ENCODE data around the gene NRGN. TPM values are rescaled to one million over a fixed set of nuclear protein-coding genes. Genes with fewer than 3 reads are reported as not detected.
A peak's percentile ranks its signal among the peaks of the same experiment; 100 is the strongest.

The NRGN gene
- total RNA-seq, 4 donors from 2014 or later, result 0.66 to 2.4 (median 1.8) TPM

DNA sequence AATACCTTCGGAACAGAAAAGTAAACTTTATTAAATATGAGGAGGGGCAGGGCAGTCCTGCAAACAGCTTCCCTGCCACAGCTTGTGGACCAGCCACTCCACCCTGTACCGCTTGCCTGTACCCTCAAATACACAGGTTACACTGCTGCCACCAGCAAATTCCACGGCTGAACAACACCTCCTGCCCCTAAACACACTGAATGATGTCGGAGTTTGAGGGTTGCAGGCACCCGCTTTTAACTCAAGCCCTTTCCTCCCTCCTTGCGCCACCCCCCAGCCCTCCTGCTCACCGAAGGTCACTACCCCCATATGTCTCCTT lies 8.3 kb downstream of the NRGN start:
- H3K4me1 ChIP-seq, result peaks cover 0 to 36% (median 12%) of the 10 kb centered on the region in 3 donors
- whole genome bisulfite sequencing, 2 donors (ENCODE audit: low coverage in 1 of 2), result 54% methylated on average over 4 of the region's 7 CpGs; no CpG with 5 or more reads in 1 of the 2 donors
- no peak overlapping the region for H3K4me3 ChIP-seq
- no peaks in the 10 kb centered on the region for H3K9me3 ChIP-seq
- ATAC-seq, result no peak
- peaks cover 0 to 3% of the 10 kb centered on the region in 2 donors for H3K36me3 ChIP-seq
- peak overlapping the region in 3 of 4 donors; percentile 3 to 57 (median 45) for H3K27ac ChIP-seq
- H3K27me3 ChIP-seq, result peaks cover 100% of the 10 kb centered on the region
- no peak for TF ChIP-seq EP300 (IDR thresholded peaks at IDR 0.05)
- TF ChIP-seq, protein P1, sequence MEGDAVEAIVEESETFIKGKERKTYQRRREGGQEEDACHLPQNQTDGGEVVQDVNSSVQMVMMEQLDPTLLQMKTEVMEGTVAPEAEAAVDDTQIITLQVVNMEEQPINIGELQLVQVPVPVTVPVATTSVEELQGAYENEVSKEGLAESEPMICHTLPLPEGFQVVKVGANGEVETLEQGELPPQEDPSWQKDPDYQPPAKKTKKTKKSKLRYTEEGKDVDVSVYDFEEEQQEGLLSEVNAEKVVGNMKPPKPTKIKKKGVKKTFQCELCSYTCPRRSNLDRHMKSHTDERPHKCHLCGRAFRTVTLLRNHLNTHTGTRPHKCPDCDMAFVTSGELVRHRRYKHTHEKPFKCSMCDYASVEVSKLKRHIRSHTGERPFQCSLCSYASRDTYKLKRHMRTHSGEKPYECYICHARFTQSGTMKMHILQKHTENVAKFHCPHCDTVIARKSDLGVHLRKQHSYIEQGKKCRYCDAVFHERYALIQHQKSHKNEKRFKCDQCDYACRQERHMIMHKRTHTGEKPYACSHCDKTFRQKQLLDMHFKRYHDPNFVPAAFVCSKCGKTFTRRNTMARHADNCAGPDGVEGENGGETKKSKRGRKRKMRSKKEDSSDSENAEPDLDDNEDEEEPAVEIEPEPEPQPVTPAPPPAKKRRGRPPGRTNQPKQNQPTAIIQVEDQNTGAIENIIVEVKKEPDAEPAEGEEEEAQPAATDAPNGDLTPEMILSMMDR (IDR thresholded peaks at IDR 0.05), result no peak
- TF ChIP-seq POLR2AphosphoS5 (IDR thresholded peaks at IDR 0.05), result no peak
- TF ChIP-seq POLR2A (IDR thresholded peaks at IDR 0.05), result no peak

DNA sequence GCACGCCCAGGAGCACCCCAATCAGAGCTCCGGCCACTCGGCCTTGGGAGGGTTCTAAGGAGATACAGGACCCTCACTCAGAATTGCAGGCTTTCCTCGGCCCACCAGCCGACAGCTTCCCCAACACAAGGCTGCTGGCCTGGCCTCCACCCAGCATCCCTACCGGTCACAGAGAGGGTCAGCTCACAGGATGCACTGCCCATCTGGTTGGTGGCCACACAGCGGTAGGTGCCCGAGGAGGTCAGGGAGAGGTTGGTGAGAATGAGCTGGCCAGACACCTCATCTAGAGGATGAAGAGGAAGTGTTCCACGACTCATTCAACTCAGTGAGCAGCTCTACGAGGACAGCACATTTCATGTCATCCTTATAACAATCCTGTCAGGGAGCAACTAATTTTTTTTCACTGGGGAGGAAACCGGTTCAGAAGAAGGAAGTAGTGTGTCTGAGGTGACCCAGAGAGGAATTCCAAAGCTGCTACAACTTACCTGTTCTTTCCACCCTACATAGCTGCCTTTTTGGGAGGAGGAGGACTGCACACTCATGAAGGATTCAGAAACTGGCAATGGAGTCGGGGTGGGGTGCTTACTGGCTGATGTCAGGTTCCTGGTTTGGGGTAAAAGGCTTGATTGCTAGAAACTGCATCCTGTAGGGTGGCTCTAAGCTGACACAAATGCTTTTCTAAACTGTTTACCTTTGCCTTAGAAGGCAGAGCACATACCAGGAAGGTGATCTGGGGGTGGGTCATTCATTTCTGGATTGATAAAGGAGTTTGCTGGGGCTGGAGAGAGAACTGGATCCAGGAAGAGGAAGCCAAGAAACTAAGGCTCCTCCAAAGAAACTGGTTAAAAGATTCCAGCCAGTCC lies 9.0 kb downstream of the NRGN start:
- peaks cover 0 to 36% (median 12%) of the 10 kb centered on the region in 3 donors for H3K4me1 ChIP-seq
- H3K9me3 ChIP-seq, result no peaks in the 10 kb centered on the region
- no peak overlapping the region for H3K4me3 ChIP-seq
- H3K27ac ChIP-seq, result peak overlapping the region in 3 of 4 donors; percentile 43 to 57 (median 45)
- TF ChIP-seq POLR2AphosphoS5 (IDR thresholded peaks at IDR 0.05) (peak; percentile 21), EP300 (IDR thresholded peaks at IDR 0.05) (no peak), POLR2A (IDR thresholded peaks at IDR 0.05) (no peak)
- TF ChIP-seq, protein P1 (IDR thresholded peaks at IDR 0.05), result no peak
- peaks cover 0 to 3% of the 10 kb centered on the region in 2 donors for H3K36me3 ChIP-seq
- ATAC-seq, result peak; percentile 32
- WGBS, 2 donors (ENCODE audit: low coverage in 1 of 2), result 7 to 31% methylated on average over 4 of the region's 12 CpGs
- H3K27me3 ChIP-seq, result peaks cover 100% of the 10 kb centered on the region

DNA sequence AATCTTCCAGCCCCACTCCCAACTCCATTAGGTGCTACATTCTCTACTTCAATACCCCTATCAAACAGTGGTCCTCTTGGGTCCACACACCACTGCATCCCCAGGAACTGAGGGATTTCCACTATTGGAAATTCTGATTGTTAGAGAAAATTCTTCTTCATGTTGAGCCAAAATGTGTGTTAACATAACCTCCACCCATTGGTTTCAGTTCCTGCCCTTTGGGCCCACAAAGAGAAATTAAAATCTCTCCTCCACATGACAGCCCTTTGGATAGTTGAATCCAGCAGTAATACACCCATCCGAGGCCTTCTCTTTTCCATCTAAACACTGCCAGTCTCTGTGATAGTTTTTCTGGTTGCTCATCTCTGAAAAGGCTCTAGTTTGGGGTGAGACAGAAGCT lies 10.2 kb downstream of the NRGN start:
- Histone ChIP-seq H3K27ac (no peak overlapping the region), H3K4me3 (no peak overlapping the region), H3K27me3 (peaks cover 97% of the 10 kb centered on the region), H3K9me3 (no peaks in the 10 kb centered on the region), H3K36me3 (peaks cover 0 to 3% of the 10 kb centered on the region in 2 donors), H3K4me1 (peaks cover 0 to 36% (median 12%) of the 10 kb centered on the region in 3 donors)
- no peak for ATAC-seq
- TF ChIP-seq, protein P1 (IDR thresholded peaks at IDR 0.05), result no peak
- TF ChIP-seq EP300 (IDR thresholded peaks at IDR 0.05) (no peak), POLR2AphosphoS5 (IDR thresholded peaks at IDR 0.05) (no peak), POLR2A (IDR thresholded peaks at IDR 0.05) (no peak)
- 20% methylated on average over 1 of the region's 1 CpG; no CpG with 5 or more reads in 1 of the 2 donors for WGBS, 2 donors (ENCODE audit: low coverage in 1 of 2)

- Histone ChIP-seq H3K27ac (no peak overlapping the region), H3K4me3 (no peak overlapping the region), H3K9me3 (no peaks in the 10 kb centered on the region), H3K4me1 (peaks cover 0 to 24% (median 7%) of the 10 kb centered on the region in 3 donors), H3K27me3 (peaks cover 88% of the 10 kb centered on the region), H3K36me3 (peaks cover 0 to 3% of the 10 kb centered on the region in 2 donors)
- TF ChIP-seq, protein P1 (IDR thresholded peaks at IDR 0.05), result no peak
- TF ChIP-seq POLR2A (IDR thresholded peaks at IDR 0.05), result no peak
- TF ChIP-seq POLR2AphosphoS5 (IDR thresholded peaks at IDR 0.05), result no peak
- TF ChIP-seq EP300 (IDR thresholded peaks at IDR 0.05), result no peak
- no CpG with 5 or more reads among the region's 11 CpGs for WGBS, 2 donors (ENCODE audit: low coverage in 1 of 2)
- ATAC-seq, result no peak
These were observed 11.6 kb downstream of the NRGN start for GRCh38 chr11:124751391-124751740.

Data from gastroesophageal sphincter (tissue), 4 donors.